Right lobe of liver (tissue), 6 donors: ENCODE measurements around the gene WWC2. TPM values are rescaled to one million over a fixed set of nuclear protein-coding genes. Genes with fewer than 3 reads are reported as not detected.

Experiments
- ATAC-seq, 4 donors: fragments of 200-7000 bp; cut with Tn5 transposase; one replicate each; pipeline ENCODE4 v1.9.1; 2020; ENCODE audit warnings: mild to moderate bottlenecking in 4 of 4, moderate library complexity in 4 of 4
- DNase-seq, 3 donors: peaks; one replicate each; pipeline ENCODE4 v3.0.0-alpha.2; 2020
- H3K27ac ChIP-seq, 3 donors: fragments of 200-600 bp; one replicate each; pipeline ENCODE4 v1.8.0; 2022
- H3K27me3 ChIP-seq, 2 donors: fragments of 200-600 bp; one replicate each; pipeline ENCODE4 v1.8.0; 2022
- H3K36me3 ChIP-seq, 4 donors: fragments of 200-600 bp; sonication (generic) in 1 of 4; one replicate each; pipeline versions ENCODE4 v1.5.1 to v1.8.0; 2017 to 2022; ENCODE audit warnings: control low read depth in 1 of 4
- H3K4me1 ChIP-seq, 4 donors: fragments of 200-600 bp; sonication (generic) in 1 of 4; one replicate each; pipeline versions ENCODE4 v1.5.1 to v1.8.0; 2017 to 2022; ENCODE audit warnings: control low read depth in 1 of 4
- H3K4me3 ChIP-seq, 3 donors: fragments of 200-600 bp; one replicate each; pipeline ENCODE4 v1.8.0; 2022
- H3K9me3 ChIP-seq, 4 donors: fragments of 200-600 bp; sonication (generic) in 1 of 4; one replicate each; pipeline versions ENCODE4 v1.5.1 to v1.8.0; 2017 to 2022; ENCODE audit warnings: control low read depth in 1 of 4
- CTCF ChIP-seq, 4 donors: fragments of 200-600 bp in 3 of 4; fragments of 450-650 bp in 1 of 4; IDR thresholded peaks; one replicate each; pipeline versions ENCODE4 v1.5.1 to v1.8.0; 2016 to 2022; ENCODE audit warnings: antibody characterized with exemption in 4 of 4, mild to moderate bottlenecking in 2 of 4
- POLR2A ChIP-seq: fragments of 450-650 bp; IDR thresholded peaks from one replicate; pipeline ENCODE4 v1.6.1; 2017; ENCODE audit warnings: antibody characterized with exemption, mild to moderate bottlenecking
- WGBS: methylation state at CpG from one replicate; pipeline ENCODE4 v1.1.6; 2018; ENCODE audit warnings: low coverage, low lambda C conversion rate; ENCODE audit not compliant: insufficient coverage; ENCODE audit errors: missing lambda C conversion rate; 5-methylcytosine and 5-hydroxymethylcytosine counted together
- intact Hi-C, 2 donors: fragments of 100-400 bp; cut with DNase I; formaldehyde crosslinking; loops; one replicate each; pipeline versions ENCODE4 v1.11.2 to v1.14.1; 2022
- total RNA-seq, 6 experiments: library from RNA; depleted of rRNA in 2 of 6; stranded (reverse); fragments of >200 nt in 2 of 6; fragmentation: NEBNext Ultra II Directional in 3 of 6; extraction: Animal tissue kit (Norgen Biotek cat#: 25700) in 3 of 6; gene quantifications; one replicate each; pipeline versions ENCODE4 v1.1.0 to v1.2.4, GENCODE V29; 2016 to 2023
- donor health status: DM: no; HTN: yes; CAD: no.
- donor health status: DM: no; HTN: no; CAD: no.
- donor health status: DM: no; HTN: no; CAD: no.
- donor health status: DM: no; HTN: yes; CAD: no.
- donor health status: DM: no; HTN: yes; CAD: no.

The WWC2 gene
- total RNA-seq, 6 experiments from 2014 or later, result 19.5 to 48.9 (median 34.4) TPM

DNA sequence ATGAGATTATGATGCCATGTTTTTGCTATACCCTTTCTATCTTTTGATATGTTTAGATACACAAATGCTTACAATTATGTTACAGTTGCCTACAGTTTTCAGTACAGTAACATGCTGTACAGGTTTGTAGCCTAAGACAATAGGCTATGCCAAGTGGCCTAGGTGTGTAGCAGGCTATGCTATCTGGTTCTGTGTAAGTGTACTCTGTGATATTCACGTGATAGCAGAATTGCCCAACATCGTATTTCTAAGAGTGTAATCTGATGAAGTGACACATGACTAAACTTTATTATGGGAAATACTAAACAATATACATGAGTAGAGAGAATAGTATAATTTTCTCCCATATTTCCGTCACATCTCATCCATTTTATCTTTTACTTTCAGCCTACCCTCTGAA, 124.0 kb downstream of the WWC2 start:
- 71% methylated on average over 3 of the region's 3 CpGs for WGBS
- Histone ChIP-seq H3K36me3 (no peaks in the 10 kb centered on the region), H3K27me3 (no peaks in the 10 kb centered on the region), H3K27ac (no peak overlapping the region), H3K9me3 (no peaks in the 10 kb centered on the region), H3K4me3 (no peak overlapping the region), H3K4me1 (peaks cover 0 to 8% (median 3%) of the 10 kb centered on the region in 4 donors)
- TF ChIP-seq CTCF (IDR thresholded peaks at IDR 0.05) (no peak), POLR2A (no peak)
- peak; percentile 91 to 97 (median 94) for ATAC-seq
- DNase-seq, result no peak
- intact Hi-C loops, result no loop called here

DNA sequence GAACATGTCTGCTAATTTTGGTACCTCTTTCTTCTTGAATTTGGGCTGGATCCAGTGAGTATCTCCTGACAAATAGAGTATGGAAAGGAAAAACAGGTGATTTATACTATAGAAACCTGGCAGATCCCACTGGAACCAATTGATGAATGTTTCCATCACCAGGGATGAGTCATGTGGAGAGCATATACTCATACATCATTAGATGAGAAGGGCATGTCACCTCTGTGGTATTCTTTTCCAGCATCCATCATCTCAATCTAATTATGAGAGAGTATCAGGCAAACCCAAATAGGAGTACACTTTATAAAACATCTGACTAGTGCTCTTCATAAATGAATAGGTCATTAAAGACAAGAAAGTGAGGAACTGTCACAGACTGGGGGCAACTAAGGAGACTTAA, 130.3 kb downstream of the WWC2 start:
- Histone ChIP-seq H3K27me3 (no peaks in the 10 kb centered on the region), H3K27ac (no peak overlapping the region), H3K9me3 (no peaks in the 10 kb centered on the region), H3K4me1 (no peaks in the 10 kb centered on the region), H3K4me3 (no peak overlapping the region), H3K36me3 (no peaks in the 10 kb centered on the region)
- intact Hi-C loops, result no loop called here
- no peak for TF ChIP-seq POLR2A
- no peak for TF ChIP-seq CTCF (IDR thresholded peaks at IDR 0.05)
- ATAC-seq (no peak), DNase-seq (no peak)

DNA sequence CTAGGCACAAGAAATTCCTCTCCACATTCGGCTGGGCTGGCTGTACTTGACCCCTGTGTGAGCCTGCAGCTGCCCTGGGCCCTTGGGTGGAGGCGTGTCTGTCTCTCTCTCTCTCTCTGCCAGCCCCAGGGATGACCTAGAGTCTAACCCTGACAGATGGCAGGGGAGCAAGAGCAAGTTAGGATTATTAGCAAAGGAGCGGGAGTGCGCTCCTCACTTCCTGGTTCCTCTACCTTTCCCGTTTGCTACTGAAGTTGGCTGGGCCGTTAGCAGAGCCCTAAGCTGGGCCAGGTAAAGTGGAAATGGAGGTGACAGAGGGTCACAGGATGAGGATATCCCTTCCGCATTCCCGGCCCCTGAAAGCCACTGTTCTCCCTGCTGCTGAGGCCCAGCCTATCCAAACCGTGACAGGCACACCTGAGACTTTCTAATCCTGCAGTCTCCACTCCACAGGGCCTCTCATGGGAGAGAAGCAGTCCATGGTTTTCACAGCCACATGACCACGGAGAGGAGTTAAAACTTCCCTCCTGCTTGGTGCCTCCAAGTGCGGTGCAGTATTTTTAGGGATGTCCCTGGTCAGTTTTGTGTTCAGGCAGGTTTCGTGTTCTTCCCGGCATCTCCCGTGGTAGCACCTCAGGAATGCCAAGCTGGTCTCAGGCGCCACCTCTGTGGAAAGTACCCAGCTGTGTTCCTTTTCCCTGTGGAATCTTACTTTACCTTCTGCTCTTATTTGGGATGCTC, 141.7 kb downstream of the WWC2 start:
- 84% methylated on average over 7 of the region's 15 CpGs for WGBS
- intact Hi-C loops, result no loop called here
- Histone ChIP-seq H3K27ac (no peak overlapping the region), H3K4me1 (peaks cover 0 to 4% (median 0%) of the 10 kb centered on the region in 4 donors), H3K36me3 (peaks cover 0 to 7% (median 3%) of the 10 kb centered on the region in 4 donors), H3K9me3 (no peaks in the 10 kb centered on the region), H3K4me3 (no peak overlapping the region), H3K27me3 (no peaks in the 10 kb centered on the region)
- peak; percentile 25 to 49 (median 38) for ATAC-seq
- TF ChIP-seq POLR2A (no peak), CTCF (IDR thresholded peaks at IDR 0.05) (no peak)
- no peak for DNase-seq

GRCh38 chr4:183241322-183241640, 142.2 kb downstream of the WWC2 start:
- intact Hi-C loops, result no loop called here
- DNase-seq (no peak), ATAC-seq (peak in 1 of 4 donors; percentile 18)
- Histone ChIP-seq H3K27me3 (no peaks in the 10 kb centered on the region), H3K4me1 (peaks cover 0 to 4% (median 0%) of the 10 kb centered on the region in 4 donors), H3K4me3 (no peak overlapping the region), H3K27ac (no peak overlapping the region), H3K9me3 (no peaks in the 10 kb centered on the region), H3K36me3 (peaks cover 0 to 7% (median 3%) of the 10 kb centered on the region in 4 donors)
- TF ChIP-seq CTCF (IDR thresholded peaks at IDR 0.05), result no peak
- TF ChIP-seq POLR2A, result no peak
- WGBS, result 63% methylated on average over 4 of the region's 4 CpGs
